ENCODE data around the gene GPX7. TPM values are rescaled to one million over a fixed set of nuclear protein-coding genes. Genes with fewer than 3 reads are reported as not detected.

The GPX7 gene
- total and polyA plus RNA-seq, 2 donors from 2014 or later = 9.7 to 14.3 TPM

DNA sequence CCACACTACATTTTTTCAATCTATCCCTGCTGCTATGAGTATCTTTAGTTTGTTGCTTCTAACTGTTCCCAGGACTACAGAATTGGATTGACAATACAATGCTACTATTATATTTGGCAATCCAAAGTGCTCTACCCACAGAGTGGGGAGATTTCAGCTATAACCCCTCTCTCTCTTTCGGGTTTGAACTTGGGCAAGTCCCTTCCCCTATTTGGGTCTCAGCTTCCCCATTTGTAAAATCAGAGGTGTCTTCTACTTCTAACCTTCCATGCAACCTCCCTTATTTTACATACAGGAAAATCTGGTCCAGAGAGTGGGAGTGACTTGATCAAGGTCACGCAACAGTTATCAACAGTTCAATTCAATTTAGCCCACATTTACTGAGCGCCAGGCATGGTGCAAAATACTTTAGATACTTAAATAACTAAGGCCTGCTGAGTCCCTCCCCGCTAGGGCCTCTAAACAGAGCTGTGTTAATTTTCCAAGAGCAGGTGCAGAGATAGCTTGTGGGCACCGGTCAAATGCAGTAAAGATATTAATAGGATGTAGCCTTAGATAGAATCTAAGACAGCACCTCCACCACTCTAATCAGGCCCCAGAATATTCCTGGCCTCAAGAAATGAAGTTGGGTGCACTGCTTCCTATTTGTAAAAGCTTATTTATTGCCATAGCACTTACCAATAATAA, 9.4 kb upstream of the GPX7 start:
- Histone ChIP-seq H3K27me3 (ENCODE audit: control insufficient read depth, insufficient read depth, low read length) (no peaks in the 10 kb centered on the region), H3K9ac (ENCODE audit: low read length in 3 of 3) (no peak overlapping the region), H3K36me3 (ENCODE audit: control insufficient read depth in 2 of 3, insufficient read depth in 3 of 3, low read length in 3 of 3) (no peaks in the 10 kb centered on the region), H3K4me1 (ENCODE audit: control insufficient read depth in 2 of 3, insufficient read depth in 2 of 3, low read depth in 1 of 3, low read length in 3 of 3) (no peaks in the 10 kb centered on the region), H3K27ac (ENCODE audit: low read depth in 2 of 2, low read length in 2 of 2) (no peak overlapping the region), H3K9me3 (ENCODE audit: control insufficient read depth in 2 of 3, insufficient read depth in 1 of 3, low read length in 3 of 3) (no peaks in the 10 kb centered on the region), H3K4me3 (ENCODE audit: low read length in 3 of 3) (no peak overlapping the region)
- intact Hi-C loops (cut with DNase I) = no loop called here
- DNase-seq (no peak), FAIRE-seq (no peak)
- TF ChIP-seq, protein P1, sequence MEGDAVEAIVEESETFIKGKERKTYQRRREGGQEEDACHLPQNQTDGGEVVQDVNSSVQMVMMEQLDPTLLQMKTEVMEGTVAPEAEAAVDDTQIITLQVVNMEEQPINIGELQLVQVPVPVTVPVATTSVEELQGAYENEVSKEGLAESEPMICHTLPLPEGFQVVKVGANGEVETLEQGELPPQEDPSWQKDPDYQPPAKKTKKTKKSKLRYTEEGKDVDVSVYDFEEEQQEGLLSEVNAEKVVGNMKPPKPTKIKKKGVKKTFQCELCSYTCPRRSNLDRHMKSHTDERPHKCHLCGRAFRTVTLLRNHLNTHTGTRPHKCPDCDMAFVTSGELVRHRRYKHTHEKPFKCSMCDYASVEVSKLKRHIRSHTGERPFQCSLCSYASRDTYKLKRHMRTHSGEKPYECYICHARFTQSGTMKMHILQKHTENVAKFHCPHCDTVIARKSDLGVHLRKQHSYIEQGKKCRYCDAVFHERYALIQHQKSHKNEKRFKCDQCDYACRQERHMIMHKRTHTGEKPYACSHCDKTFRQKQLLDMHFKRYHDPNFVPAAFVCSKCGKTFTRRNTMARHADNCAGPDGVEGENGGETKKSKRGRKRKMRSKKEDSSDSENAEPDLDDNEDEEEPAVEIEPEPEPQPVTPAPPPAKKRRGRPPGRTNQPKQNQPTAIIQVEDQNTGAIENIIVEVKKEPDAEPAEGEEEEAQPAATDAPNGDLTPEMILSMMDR (IDR thresholded peaks at IDR 0.05; ENCODE audit: borderline replicate concordance, extremely low read depth, insufficient read depth) = no peak

DNA sequence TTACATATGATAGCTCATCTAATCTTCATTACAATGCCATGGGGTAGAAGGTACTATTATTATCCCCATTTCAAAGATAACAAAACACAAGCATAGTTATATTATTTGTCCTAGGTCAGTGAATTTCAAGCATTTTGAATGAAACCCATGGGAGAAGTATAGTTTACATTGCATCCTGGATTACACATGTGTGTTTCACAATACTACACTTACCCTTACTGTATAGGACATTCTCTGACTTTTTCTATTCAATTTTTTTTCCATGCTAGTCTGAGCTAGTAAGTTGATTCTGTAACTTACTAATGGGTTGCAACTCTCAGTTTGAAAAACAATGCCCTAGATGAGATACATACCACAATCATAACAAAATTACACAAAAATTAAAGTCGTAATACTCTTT, 8.7 kb upstream of the GPX7 start:
- H3K9ac ChIP-seq (ENCODE audit: low read length in 3 of 3) = no peak overlapping the region
- TF ChIP-seq, protein P1 (IDR thresholded peaks at IDR 0.05; ENCODE audit: borderline replicate concordance, extremely low read depth, insufficient read depth) = no peak
- DNase-seq = no peak
- H3K27me3 ChIP-seq (ENCODE audit: control insufficient read depth, insufficient read depth, low read length) = no peaks in the 10 kb centered on the region
- H3K4me1 ChIP-seq (ENCODE audit: control insufficient read depth in 2 of 3, insufficient read depth in 2 of 3, low read depth in 1 of 3, low read length in 3 of 3) = no peaks in the 10 kb centered on the region
- H3K9me3 ChIP-seq (ENCODE audit: control insufficient read depth in 2 of 3, insufficient read depth in 1 of 3, low read length in 3 of 3) = no peaks in the 10 kb centered on the region
- H3K27ac ChIP-seq (ENCODE audit: low read depth in 2 of 2, low read length in 2 of 2) = no peak overlapping the region
- intact Hi-C loops (cut with DNase I) = no loop called here
- no peak for FAIRE-seq
- H3K36me3 ChIP-seq (ENCODE audit: control insufficient read depth in 2 of 3, insufficient read depth in 3 of 3, low read length in 3 of 3) = no peaks in the 10 kb centered on the region
- no peak overlapping the region for H3K4me3 ChIP-seq (ENCODE audit: low read length in 3 of 3)

DNA sequence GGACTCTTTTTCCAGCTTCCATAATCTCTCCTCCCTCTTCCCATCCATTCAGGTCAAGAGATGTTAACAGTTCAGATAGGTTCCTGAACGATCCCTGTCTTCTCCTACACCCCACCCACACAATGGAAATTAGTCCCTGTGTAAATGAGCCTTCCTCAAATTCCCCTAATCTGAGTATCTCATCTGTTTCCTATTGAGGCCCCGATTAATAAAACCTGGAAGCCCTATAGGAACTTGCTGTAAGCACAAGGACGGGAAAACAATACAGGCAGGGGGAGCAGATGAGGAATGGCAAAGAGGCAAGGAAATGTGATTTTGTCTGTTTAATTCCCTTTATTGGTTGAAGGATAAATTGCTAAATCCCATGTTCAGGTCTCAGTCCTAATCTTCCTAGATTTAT, 7.1 kb upstream of the GPX7 start:
- TF ChIP-seq, protein P1 (IDR thresholded peaks at IDR 0.05; ENCODE audit: borderline replicate concordance, extremely low read depth, insufficient read depth) = no peak
- H3K4me3 ChIP-seq (ENCODE audit: low read length in 3 of 3) = no peak overlapping the region
- FAIRE-seq (no peak), DNase-seq (no peak)
- no peak overlapping the region for H3K27ac ChIP-seq (ENCODE audit: low read depth in 2 of 2, low read length in 2 of 2)
- no peaks in the 10 kb centered on the region for H3K9me3 ChIP-seq (ENCODE audit: control insufficient read depth in 2 of 3, insufficient read depth in 1 of 3, low read length in 3 of 3)
- no peak overlapping the region for H3K9ac ChIP-seq (ENCODE audit: low read length in 3 of 3)
- intact Hi-C loops (cut with DNase I) = no loop called here
- no peaks in the 10 kb centered on the region for H3K36me3 ChIP-seq (ENCODE audit: control insufficient read depth in 2 of 3, insufficient read depth in 3 of 3, low read length in 3 of 3)
- H3K27me3 ChIP-seq (ENCODE audit: control insufficient read depth, insufficient read depth, low read length) = no peaks in the 10 kb centered on the region
- H3K4me1 ChIP-seq (ENCODE audit: control insufficient read depth in 2 of 3, insufficient read depth in 2 of 3, low read depth in 1 of 3, low read length in 3 of 3) = no peaks in the 10 kb centered on the region

DNA sequence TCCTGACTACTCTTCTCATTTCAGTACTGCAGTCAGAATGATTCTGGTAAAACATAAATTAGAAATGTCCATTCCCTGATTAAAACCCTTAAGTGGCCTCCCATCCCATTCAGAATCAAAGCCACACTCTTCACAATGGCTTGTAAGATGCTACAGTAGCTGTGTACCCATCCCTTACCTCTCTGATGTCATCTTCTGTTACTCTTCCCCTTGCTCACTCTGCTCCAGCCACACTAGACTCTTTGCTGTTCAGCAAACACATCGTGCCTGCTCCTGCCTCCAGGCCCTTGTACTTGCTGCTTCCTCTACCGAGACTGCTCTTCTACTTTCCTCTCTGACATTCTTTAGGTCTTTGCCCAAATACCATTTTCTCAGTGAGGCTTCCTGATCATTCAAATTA, 4.3 kb upstream of the GPX7 start:
- FAIRE-seq (no peak), DNase-seq (no peak)
- Histone ChIP-seq H3K9ac (ENCODE audit: low read length in 3 of 3) (no peak overlapping the region), H3K36me3 (ENCODE audit: control insufficient read depth in 2 of 3, insufficient read depth in 3 of 3, low read length in 3 of 3) (no peaks in the 10 kb centered on the region), H3K9me3 (ENCODE audit: control insufficient read depth in 2 of 3, insufficient read depth in 1 of 3, low read length in 3 of 3) (no peaks in the 10 kb centered on the region), H3K4me3 (ENCODE audit: low read length in 3 of 3) (no peak overlapping the region), H3K27ac (ENCODE audit: low read depth in 2 of 2, low read length in 2 of 2) (no peak overlapping the region), H3K27me3 (ENCODE audit: control insufficient read depth, insufficient read depth, low read length) (no peaks in the 10 kb centered on the region), H3K4me1 (ENCODE audit: control insufficient read depth in 2 of 3, insufficient read depth in 2 of 3, low read depth in 1 of 3, low read length in 3 of 3) (peaks cover 0 to 6% (median 2%) of the 10 kb centered on the region in 3 donors)
- TF ChIP-seq, protein P1 (IDR thresholded peaks at IDR 0.05; ENCODE audit: borderline replicate concordance, extremely low read depth, insufficient read depth) = no peak
- intact Hi-C loops (cut with DNase I) = no loop called here

Data from kidney (tissue), 14 donors.